ENCODE results near the gene MKLN1. TPM values are rescaled to one million over a fixed set of nuclear protein-coding genes. Genes with fewer than 3 reads are reported as not detected.

Gene MKLN1
- total RNA-seq, 1 experiment from 2014 or later, result 48.5 TPM

DNA sequence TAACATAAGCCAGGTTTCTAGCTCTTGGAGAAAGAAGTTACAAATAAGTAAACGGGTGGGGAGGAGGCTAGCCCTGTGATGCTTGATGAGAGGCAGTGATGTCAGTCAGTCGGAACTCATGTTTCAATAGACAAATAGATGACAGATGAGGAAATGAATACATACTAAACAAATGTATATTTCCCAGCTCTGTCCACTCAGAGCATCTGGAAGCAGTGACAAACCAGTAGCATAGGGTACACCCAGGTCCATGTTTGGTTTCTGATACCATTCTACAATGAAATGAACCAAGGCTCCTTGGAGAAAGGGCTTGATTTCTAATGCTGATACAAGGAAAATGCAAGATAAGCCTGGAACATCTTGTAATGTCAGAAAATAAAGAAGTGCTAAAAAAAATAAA, 198.1 kb downstream of the MKLN1 start:
- no peaks in the 10 kb centered on the region for H4K20me1 ChIP-seq (ENCODE audit: insufficient read depth)
- no TSS peak for BruUV-seq (replicated peaks)
- H3K36me3 ChIP-seq (ENCODE audit: control insufficient read depth in 1 of 2, insufficient read depth in 2 of 2, low read length in 2 of 2), result no peaks in the 10 kb centered on the region
- H3K4me1 ChIP-seq (ENCODE audit: control insufficient read depth in 1 of 2, insufficient read depth in 2 of 2, low read length in 2 of 2), result peaks cover 23% of the 10 kb centered on the region in 2 experiments
- ChIA-PET RAD21 (ENCODE audit: low non-redundant PET in 1 of 2, low total read pairs in 2 of 2, uncharacterized antibody in 2 of 2, unreplicated experiment in 2 of 2) (no interaction called here), POLR2A (interaction anchor here (0.8 to 1.2 kb wide), 2 partner anchors 9 to 21 kb away, joined by 3 read pairs; no protein-coding TSS in a partner anchor), CTCF (interaction anchor here (1.3 kb wide), 1 partner anchor 21 kb away, joined by 3 read pairs; no protein-coding TSS in a partner anchor)
- TF ChIP-seq, protein P1, sequence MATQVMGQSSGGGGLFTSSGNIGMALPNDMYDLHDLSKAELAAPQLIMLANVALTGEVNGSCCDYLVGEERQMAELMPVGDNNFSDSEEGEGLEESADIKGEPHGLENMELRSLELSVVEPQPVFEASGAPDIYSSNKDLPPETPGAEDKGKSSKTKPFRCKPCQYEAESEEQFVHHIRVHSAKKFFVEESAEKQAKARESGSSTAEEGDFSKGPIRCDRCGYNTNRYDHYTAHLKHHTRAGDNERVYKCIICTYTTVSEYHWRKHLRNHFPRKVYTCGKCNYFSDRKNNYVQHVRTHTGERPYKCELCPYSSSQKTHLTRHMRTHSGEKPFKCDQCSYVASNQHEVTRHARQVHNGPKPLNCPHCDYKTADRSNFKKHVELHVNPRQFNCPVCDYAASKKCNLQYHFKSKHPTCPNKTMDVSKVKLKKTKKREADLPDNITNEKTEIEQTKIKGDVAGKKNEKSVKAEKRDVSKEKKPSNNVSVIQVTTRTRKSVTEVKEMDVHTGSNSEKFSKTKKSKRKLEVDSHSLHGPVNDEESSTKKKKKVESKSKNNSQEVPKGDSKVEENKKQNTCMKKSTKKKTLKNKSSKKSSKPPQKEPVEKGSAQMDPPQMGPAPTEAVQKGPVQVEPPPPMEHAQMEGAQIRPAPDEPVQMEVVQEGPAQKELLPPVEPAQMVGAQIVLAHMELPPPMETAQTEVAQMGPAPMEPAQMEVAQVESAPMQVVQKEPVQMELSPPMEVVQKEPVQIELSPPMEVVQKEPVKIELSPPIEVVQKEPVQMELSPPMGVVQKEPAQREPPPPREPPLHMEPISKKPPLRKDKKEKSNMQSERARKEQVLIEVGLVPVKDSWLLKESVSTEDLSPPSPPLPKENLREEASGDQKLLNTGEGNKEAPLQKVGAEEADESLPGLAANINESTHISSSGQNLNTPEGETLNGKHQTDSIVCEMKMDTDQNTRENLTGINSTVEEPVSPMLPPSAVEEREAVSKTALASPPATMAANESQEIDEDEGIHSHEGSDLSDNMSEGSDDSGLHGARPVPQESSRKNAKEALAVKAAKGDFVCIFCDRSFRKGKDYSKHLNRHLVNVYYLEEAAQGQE (IDR thresholded peaks at IDR 0.05; ENCODE audit: low read depth), result no peak
- TF ChIP-seq, protein P2, sequence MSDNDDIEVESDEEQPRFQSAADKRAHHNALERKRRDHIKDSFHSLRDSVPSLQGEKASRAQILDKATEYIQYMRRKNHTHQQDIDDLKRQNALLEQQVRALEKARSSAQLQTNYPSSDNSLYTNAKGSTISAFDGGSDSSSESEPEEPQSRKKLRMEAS (IDR thresholded peaks at IDR 0.05), result no peak
- TF ChIP-seq EZH2phosphoT487 (IDR thresholded peaks at IDR 0.05; ENCODE audit: borderline replicate concordance) (no peak), FOSL1 (IDR thresholded peaks at IDR 0.05; ENCODE audit: low read depth) (no peak), RAD21 (IDR thresholded peaks at IDR 0.05; ENCODE audit: low read depth) (no peak), CEBPB (IDR thresholded peaks at IDR 0.05; ENCODE audit: low read depth) (no peak)
- H3K9me3 ChIP-seq (ENCODE audit: control insufficient read depth in 1 of 2, insufficient read depth in 1 of 2, low read depth in 1 of 2, low read length in 2 of 2), result no peaks in the 10 kb centered on the region
- H3K27ac ChIP-seq (ENCODE audit: low read depth, low read length), result no peak overlapping the region
- no peak overlapping the region for H3K4me3 ChIP-seq (replicated peaks in 1 of 2; ENCODE audit: low read depth in 1 of 2, low read length in 2 of 2)
- no peak overlapping the region for H2AFZ ChIP-seq (ENCODE audit: low read depth, low read length, poor library complexity, severe bottlenecking)
- ATAC-seq (no peak), DNase-seq (ENCODE audit: low read depth, low spot score) (no peak)
- H3K9me2 ChIP-seq (ENCODE audit: insufficient read depth), result no peaks in the 10 kb centered on the region
- no peak overlapping the region for H3K4me2 ChIP-seq (ENCODE audit: low read length)
- H3K79me2 ChIP-seq (ENCODE audit: insufficient read depth, low read length), result peaks cover 3% of the 10 kb centered on the region; the same call in 1 of the 2 replicates
- intact Hi-C loops (cut with micrococcal nuclease), result no loop called here
- H3K9ac ChIP-seq (ENCODE audit: low read length), result no peak overlapping the region
- H3K27me3 ChIP-seq (ENCODE audit: insufficient read depth, low read length), result no peaks in the 10 kb centered on the region

All from HCT116 (cell line).